GM19372 (cell line): Measurements from ENCODE around the gene SEMA6D.

Experiments used
- ATAC-seq: cut with Tn5 transposase; IDR thresholded peaks from one replicate; pipeline ENCODE4 v1.9.1; 2021; ENCODE audit warnings: mild to moderate bottlenecking, low read depth, moderate library complexity; ENCODE audit not compliant: unreplicated experiment

Gene SEMA6D

GRCh38 chr15:47741907-47742306 is 24.6 kb downstream of the SEMA6D start:
- no peak for ATAC-seq

GRCh38 chr15:47742334-47742733 is 25.0 kb downstream of the SEMA6D start:
- no peak for ATAC-seq

GRCh38 chr15:47742742-47743141 is 25.4 kb downstream of the SEMA6D start:
- ATAC-seq, result no peak

- no peak for ATAC-seq
Observed at GRCh38 chr15:47743385-47743784, 26.1 kb downstream of the SEMA6D start.

GRCh38 chr15:47743886-47744285 is 26.6 kb downstream of the SEMA6D start:
- ATAC-seq, result no peak

GRCh38 chr15:47744496-47744895 is 27.2 kb downstream of the SEMA6D start:
- ATAC-seq, result no peak

- ATAC-seq, result no peak
Observed at GRCh38 chr15:47744973-47745372, 27.7 kb downstream of the SEMA6D start.

- no peak for ATAC-seq
Observed at GRCh38 chr15:47746516-47746915, 29.2 kb downstream of the SEMA6D start.

GRCh38 chr15:47750030-47750739 is 32.9 kb downstream of the SEMA6D start:
- ATAC-seq, result no peak

- ATAC-seq, result no peak
Observed at GRCh38 chr15:47750740-47751262, 33.5 kb downstream of the SEMA6D start.

GRCh38 chr15:47753591-47753990 is 36.3 kb downstream of the SEMA6D start:
- no peak for ATAC-seq

- ATAC-seq, result no peak
Observed at GRCh38 chr15:47754312-47754711, 37.0 kb downstream of the SEMA6D start.

GRCh38 chr15:47755941-47756340 is 38.6 kb downstream of the SEMA6D start:
- ATAC-seq, result no peak

- no peak for ATAC-seq
Observed at GRCh38 chr15:47756872-47757271, 39.6 kb downstream of the SEMA6D start.

GRCh38 chr15:47757331-47757730 is 40.0 kb downstream of the SEMA6D start:
- ATAC-seq, result no peak

- ATAC-seq, result no peak
Observed at GRCh38 chr15:47762621-47763020, 45.3 kb downstream of the SEMA6D start.

- no peak for ATAC-seq
Observed at GRCh38 chr15:47764666-47765065, 47.4 kb downstream of the SEMA6D start.

GRCh38 chr15:47766406-47766805 is 49.1 kb downstream of the SEMA6D start:
- ATAC-seq, result no peak

- no peak for ATAC-seq
Observed at GRCh38 chr15:47767035-47767434, 49.7 kb downstream of the SEMA6D start.

- ATAC-seq, result no peak
Observed at GRCh38 chr15:47768735-47769134, 51.4 kb downstream of the SEMA6D start.

GRCh38 chr15:47769166-47769565 is 51.9 kb downstream of the SEMA6D start:
- no peak for ATAC-seq

- no peak for ATAC-seq
Observed at GRCh38 chr15:47773143-47773542, 55.8 kb downstream of the SEMA6D start.
